GM11168 (cell line): ENCODE measurements around the gene CRABP2.

Source experiments
- in situ Hi-C: fragments of 300-500 bp; cut with MboI; formaldehyde crosslinking; loops from one replicate; pipeline ENCODE4 v1.12.0; 2022; ENCODE audit warnings: low sequenced_read_pairs; ENCODE audit not compliant: unreplicated experiment

The CRABP2 gene

DNA sequence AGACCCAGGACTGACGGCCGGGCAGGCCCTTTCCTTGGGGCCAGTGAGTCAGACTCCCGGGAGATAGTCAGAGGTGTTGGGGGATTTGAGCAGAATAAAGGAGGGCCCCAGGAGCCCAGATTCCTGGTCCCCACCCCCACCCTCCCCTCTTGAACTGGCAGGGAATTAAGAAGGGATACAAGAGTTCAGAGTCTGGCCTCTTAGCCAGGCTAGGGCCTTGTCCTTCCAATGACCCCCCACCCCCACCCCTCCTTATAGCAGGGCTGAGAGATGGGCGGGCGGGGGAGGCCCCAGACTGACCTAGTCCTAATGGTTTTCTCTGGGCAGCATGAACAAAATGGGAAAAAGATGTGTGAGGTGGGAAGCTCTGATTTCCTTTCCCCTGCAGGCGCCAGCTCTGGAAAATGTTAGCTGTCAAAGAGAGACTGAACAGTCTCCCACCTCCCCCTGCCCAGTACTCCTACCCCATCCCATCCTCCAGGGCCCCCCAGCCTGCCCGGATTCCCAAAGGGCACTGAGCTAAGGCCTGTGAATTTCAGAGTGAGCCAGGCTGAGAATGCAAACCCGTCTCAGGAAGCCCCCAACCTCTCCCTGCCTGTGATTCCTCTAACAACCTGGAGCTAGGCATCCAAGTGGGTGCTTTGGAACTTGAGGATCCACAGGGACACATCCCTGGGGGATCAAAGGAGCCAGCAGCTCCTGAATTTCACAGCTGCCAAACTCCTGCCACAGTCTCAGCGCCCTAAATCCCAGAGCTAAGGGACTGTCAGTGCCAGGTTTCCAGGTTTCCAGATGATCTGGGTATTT lies 5.8 kb upstream of the CRABP2 start:
- in situ Hi-C loops, result no loop called here

DNA sequence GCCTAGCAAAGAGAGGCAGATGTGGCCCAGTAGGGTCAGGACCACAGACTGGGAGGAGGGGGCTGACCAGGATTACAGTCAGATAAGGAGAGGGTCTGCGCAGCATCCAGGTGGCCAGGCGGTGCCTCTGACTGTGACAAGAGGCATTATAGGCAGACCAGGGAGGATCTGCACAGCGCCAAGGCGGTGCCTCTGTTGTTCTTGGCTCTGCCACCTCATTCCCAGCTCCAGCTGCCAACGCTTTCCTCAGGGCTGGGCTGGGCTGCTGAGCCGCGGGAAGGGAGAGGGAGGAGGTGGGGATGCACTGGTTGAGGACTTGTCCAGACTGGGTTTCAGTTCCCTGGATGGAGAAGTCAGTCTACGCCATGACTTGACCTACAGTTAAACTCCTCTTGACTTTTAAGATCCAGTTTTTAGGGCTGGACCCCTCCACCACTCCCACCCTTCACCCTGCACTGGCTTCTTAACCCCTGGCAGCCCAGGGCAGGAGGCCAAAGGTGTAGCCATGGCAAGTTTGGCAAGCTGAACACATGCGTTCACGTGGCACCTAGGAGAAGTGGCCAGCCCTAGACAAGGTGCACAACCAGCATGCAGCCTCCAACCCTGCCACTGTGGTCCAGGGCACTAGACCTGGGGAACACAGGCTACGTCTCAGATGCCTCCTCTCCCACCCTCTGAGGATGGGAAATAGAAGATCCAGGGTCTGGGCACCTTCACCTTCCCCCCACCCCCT lies 4.5 kb upstream of the CRABP2 start:
- in situ Hi-C loops, result no loop called here

DNA sequence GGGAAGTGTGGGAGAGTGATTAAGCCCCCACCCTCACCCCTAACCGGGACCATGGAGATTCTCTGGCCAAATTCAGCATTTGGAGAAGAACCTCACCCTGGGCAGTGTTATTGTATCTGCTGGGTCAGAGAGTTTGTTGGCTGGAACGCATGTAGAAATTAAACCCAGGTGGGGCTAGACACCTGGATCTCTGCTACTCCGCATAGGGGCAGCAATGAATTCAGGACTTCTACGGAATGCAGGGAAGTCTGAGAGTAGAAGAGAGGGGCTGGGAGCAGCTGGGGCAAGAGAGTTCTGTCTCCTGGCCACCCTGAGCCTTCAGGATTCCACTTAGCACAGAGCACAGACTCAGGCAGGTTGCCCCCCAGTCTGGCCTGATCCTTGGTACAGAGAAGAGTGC lies 3.6 kb upstream of the CRABP2 start:
- in situ Hi-C loops, result no loop called here

DNA sequence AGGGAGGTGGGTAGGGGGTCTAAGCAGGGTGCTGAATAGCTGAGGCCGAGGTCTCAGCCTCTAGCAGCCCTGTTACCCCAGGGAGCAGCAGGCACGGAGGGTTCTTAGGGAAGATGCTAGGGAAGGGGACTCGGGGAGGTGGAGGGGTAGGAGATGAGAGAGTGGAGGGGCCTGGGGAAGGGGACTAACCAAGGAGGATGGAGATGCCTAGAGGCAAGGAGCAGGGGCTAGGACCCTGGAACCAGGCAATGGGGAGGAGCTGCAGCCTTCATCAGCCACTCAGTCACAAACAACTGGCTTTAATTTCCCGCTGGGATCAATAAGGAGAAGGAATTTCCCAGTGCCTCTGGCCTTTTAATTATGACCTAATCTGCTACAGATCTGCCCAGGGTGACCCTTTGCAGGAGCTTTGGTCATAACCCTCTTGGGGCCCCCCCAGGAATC lies 2.9 kb upstream of the CRABP2 start:
- in situ Hi-C loops, result no loop called here

DNA sequence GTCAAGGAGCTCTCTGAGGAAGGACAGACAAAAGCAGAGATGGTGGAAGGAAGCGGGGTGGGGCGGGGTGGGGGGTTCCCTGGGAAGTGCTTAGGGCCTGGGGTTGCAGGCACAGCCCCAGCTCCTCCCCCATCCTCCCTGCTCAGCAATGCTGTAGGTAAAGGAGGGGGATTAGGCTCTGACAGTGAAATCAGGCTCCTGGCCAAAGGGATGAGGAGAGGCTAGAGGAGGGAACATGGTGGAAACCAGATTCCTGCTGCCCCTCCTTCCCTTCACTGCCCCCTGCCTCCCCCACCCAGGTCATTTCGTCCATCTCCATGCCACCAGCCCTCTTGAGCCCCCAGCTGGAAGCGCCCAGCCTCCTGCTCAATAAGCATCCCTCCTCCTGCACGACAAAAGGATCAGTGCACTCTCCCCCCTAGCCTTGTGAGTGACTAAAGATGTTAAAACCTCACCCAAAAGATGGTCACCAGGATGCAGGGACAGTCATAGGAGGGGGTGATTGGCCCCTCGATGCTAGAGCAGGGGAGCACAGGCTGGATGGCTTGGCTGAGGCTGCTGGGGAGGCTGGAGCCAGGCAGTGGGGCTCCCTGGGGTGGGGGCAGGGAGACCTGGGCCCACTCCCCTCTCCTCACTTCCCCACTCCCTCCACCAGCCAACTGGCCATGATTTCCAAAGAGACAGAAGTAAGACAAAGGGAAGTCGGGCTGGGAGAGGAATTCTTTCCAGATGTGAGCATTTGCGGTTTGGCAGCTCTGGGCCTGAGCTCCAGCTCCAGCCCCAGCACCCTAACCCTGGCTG lies 2.2 kb upstream of the CRABP2 start:
- in situ Hi-C loops, result no loop called here

DNA sequence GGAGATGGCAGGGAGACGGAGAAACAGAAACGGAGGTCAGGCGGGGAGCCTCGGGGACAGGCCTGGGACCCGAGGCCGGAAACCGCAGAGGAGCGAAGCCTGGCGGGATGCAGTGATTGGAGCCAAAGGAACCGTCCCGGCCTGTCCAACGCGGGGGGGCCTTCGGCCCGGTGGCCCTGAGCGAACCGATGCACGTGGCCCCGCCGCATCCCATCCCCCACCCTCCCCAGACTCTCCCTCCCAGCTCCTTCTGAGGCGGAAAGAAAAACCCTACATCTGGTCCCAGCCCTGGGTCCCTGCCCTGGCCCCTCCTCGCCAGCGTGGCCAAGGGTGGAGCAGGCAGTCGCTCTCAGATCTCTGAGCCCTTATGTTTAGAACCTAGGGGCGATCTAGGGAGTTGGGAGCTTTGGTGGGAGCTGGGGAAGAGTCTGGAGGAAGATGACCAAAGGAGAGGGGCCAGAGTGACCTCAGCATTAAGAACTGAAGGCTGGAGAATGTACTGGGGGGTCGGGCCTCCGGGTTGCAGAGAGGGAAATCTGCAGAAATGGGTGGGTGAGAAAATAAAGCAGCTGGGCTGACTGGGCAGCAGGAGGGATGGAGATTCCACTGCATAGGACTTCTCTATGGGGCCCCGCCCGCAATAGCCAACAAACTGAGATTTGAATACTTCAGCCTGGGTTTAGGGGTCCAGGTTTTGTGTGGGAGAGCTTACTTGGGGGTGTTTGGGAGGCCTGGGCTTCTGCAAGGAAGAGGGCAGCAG lies 1.5 kb upstream of the CRABP2 start:
- in situ Hi-C loops, result no loop called here

DNA sequence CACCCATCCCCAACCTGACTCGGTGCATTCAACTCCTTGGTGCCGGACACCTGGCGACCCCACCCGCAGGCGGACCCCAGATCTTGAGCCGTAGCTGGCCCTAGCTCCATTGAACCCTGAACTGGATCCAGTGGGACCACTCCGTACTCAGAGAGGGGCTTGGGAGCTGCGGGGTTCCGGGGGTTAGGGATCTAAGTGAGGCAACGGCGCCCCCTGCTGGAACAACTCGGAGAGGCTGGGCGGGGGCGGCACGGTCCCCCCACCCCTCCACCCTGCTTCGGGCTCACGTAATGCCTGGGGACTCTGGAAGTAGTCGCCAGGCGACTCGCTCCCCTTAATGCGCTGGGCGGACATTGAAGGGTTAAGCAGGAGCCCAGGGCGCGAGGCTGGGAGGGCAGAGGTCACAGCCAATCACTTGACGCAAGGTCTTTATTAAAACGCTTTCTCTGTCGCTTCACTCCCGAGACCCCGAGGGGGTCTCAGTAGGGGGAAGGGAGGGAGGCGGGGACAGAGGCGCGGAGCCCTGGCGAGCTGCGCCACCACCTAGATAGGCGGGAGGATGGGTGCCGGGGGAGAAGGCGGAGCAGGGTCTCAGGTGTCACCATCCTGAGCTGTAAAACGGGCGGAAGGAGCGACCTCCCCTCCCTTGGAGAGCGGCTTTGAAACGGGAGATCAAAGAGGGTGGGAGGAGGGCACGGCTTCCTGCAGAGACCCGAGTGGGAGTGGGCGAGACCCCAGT lies 704 bp upstream of the CRABP2 start:
- in situ Hi-C loops, result no loop called here

DNA sequence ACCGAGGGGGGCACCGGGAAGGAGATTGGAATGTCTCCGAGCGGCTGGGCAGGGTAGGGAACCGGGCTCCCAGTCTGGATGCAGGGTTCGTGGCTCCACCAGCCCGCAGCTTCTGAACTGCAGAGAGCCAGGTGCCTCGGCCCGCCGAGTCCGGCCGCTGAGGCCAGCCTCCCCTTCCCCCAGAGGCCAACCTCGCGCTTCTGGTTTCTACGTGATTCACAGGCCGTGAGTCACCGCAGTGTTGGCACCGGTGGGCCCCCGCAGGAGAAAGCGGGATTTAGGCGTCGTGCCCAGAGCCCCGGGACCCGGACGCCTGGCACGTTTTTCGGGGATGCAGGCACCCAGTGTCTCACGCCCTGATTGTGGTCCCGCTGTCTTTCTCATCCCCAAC lies 458 bp downstream of the CRABP2 start:
- in situ Hi-C loops, result no loop called here

DNA sequence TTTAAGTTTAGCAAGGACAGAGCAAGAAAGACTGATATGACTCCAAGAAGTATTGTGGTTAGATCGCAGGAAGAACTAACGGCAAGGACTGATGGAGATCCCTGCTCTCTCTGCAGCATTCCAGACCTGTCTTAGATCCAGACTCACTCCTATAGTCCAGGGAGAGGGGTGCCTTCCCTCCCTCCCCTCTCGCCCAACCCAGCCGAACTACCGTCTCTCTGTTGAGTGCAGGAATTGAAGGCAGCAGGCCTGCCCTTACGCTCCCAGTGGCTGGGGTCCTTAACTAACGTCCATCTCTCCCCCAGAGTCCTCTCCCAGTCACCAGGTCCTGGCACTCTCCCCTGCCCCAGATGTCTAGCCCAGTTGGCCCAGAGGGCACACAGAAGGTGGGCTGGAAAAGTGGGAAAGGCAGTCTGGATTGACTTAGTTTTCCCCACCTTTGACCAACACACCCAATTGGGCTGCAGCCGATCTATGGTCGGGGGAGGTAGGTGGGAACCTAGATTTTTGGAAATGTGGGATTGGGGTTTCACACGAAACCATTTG lies 1.1 kb downstream of the CRABP2 start:
- in situ Hi-C loops, result no loop called here

DNA sequence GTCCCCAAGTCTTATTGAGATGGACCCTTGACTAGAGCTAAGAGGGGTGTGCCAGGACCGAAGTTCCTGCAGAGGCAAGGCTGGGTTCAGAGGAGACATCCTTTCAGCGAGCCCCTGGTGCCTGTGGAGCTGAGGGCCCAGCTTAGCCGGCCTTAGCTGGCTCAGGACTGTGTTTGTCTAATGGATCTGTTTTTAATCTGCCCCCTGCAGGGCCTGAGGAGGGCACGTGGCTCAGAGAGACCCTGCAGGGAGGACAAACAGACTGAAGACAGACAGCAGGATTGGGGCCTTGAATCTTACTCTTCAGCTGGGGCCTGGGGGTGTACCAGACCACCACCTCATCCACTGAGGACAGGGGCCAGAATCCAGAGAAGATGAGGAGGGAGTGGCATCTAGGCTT lies 1.6 kb downstream of the CRABP2 start:
- in situ Hi-C loops, result no loop called here

DNA sequence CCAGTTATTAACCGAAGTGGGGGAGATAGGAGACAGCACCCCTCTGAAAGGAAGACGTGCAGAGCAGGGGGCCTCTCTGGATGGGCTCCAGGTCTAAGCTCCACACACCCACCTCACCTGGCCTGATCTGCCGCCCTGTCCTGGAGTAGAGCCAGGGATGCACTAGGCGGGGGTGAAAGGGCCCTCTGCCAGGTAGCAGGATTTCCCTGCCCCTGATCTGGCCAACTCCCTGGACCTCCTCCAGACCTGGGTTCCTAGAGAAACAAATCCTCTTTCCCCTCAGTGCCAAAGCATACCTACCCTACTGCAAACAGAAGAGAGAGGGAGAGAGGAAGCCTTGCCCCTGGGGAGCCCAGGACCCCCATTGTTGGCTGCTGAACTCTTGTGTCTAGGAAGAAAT lies 2.0 kb downstream of the CRABP2 start:
- in situ Hi-C loops, result no loop called here

DNA sequence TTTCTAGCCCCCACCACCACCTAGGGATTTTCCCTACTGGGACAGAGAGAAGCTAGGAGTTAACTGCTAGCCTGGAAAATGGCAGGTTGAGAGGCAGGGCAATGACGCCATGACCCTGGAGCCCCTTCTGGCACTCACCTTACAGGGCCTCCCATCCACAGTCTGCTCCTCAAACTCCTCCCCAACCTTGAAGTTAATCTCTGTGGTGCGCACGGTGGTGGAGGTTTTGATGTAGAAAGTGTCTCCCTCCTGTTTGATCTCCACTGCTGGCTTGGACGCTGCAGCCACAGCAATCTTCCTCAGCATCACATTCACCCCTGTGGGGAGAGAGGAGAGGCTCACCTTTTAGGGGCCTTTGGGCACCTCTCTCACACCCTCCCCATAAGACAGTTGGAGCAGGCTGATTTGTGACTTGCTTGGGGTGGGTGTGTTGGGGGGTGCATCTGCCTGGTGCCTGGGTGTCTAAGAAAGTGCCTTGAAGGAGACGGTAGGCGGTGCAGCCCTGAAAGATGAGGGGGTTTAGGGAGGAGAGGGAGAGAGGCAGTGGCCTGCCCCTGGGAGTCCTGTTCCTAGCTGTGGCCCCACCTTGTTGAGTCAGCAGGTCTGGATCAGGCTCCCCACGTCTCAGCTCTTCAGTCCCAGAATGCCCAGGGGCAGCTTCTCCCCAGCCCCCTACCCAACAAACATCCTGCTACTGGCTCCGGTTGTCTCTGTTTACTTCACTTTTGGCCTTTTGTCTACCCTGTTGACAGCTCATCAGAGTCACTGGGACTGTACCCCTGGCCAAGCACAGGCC lies 4.4 kb downstream of the CRABP2 start:
- in situ Hi-C loops, result no loop called here

DNA sequence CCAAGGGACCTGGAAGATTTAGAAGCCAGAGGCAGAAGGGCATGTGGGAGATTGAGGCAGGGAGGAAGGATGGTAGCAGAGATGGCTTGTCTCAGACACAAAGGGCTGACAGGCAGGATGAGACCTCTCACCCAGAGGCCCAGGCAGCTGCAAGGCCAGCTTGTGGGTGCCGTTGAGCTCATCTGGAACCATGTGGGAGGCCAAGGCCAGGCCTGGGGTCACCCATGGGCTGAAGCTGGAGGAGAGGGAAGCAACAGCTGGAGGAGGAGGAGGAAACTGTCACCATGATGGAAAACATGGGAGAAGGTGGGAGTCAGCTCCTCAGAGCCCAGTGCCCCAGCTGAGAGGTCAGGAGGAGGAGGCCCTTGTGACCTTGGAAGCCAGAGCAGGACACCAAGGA lies 6.4 kb downstream of the CRABP2 start:
- in situ Hi-C loops, result no loop called here

DNA sequence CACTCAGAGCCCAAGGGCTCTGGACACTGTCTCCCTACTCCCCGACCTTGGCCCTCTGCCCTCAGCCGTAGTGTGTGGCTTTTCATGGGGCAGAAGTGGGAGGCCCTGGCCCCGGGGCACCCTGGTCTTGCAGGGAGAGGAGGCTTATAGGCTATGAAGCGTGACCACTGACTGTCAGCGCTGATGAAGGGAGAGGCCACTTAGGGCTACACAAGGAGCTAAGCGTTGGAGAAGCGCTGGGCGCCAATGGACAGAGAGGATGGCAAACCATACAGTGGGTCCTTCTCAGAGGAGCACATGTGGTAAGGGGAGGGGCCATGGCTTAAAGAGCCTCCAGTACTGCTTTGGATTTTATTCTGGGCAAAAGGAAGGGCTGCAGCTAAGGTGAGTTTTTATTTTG lies 7.9 kb downstream of the CRABP2 start:
- in situ Hi-C loops, result no loop called here

DNA sequence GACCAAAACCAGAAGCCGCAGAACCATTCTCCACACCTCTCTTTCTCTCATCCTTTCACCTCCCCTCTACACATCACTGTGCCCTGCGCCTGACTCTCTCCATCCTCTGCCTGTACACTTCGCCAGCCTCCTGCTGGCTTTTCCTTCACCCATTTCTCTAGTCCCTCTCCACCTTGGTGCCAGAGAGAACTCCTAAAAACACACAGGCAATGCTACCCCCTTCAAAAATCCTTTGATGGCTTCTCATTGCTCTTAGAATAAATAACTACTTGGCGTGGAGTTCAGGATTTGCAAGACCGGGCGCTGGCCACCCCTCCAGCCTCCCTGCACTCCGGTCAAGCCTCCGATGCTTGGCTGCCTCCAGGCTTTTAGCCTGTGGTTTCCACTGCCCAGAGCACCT lies 8.6 kb downstream of the CRABP2 start:
- in situ Hi-C loops, result no loop called here

DNA sequence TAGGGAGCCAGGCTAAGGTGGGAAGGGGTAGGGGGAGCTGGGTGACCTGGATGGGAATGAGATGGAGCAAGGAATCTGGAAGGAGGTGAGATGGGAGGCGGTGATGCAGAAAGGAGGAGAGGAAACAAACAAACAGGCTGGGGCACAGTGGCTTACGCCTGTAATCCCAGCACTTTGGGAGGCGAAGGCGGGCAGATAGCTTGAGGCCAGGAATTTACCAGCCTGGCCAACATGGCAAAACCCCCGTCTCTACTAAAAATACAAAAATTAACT lies 10.8 kb downstream of the CRABP2 start:
- in situ Hi-C loops, result no loop called here

DNA sequence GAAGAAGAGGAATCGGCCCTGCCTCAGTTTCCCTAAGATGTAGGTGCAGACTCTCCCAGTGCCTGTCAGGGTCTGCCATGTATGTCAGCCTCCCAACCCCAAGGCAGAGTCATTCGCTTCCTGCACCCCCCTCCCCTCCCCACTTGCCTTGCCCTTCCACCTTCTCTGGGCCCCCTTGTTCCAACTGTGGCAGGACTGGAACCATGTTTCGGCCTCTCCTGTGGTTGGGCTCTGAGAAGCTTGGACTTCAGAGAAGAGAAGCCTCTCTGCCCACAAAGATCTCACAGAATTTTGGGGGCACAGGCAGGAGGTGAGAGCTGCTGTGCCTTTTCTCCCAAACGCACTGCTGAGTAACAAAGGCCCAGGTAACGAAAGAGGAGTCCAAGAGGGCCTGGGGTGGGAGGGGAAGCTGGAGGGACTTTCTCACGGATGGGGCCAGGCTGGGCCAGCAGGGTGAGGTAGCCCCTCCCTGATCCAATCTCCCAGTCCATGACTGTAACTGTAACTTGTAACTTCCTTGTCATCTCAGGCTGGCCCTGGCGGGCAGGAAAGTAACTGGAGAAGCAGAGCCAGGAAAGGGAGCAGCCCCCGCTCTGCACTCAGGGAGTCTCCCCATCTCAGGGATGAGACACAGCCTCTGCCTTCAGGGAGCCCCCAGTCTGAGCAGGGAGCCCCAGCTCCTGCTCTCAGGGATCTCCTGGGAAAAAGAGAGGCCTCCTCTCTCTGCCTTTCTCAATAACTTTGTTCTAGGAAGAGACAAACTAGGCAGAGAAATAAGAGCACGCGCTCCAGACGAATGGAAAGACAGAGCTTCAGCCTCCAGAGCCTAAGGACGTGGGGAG lies 11.3 kb downstream of the CRABP2 start:
- in situ Hi-C loops, result no loop called here
